RWPE1 (cell line): ENCODE measurements around the gene PRKACG.
"Not testable (repeated sequence)": the region's sequence is repeated elsewhere in the genome, so short reads cannot be mapped to it uniquely, and the experiment has no call there.

Experiments used
- CTCF ChIA-PET: fragments of 350-600 bp; sonication (Branson Sonifier 250); formaldehyde crosslinking; extraction: SDS; loops from one replicate; lab custom pipeline; 2021; lab: Yijun Ruan, JAX
- POLR2A ChIA-PET: fragments of 400-600 bp; formaldehyde crosslinking; extraction: SDS; loops from one replicate; lab custom pipeline; 2020; ENCODE audit warnings: antibody characterized with exemption; ENCODE audit not compliant: low non-redundant PET; lab: Yijun Ruan, JAX
- DNase-seq: peaks from one replicate; pipeline ENCODE4 v3.0.0; 2012; ENCODE audit warnings: low spot score
- H3K27ac ChIP-seq: fragments of 450-650 bp; 2 replicates; pipeline ENCODE4 v1.5.1; 2017
- CTCF ChIP-seq: fragments of 450-650 bp; conservative IDR thresholded peaks from 2 replicates; pipeline ENCODE4 v1.5.1; 2017; ENCODE audit warnings: low read depth, mild to moderate bottlenecking

Gene PRKACG

GRCh38 chr9:68995776-68996175 lies 18.1 kb downstream of the PRKACG start:
- TF ChIP-seq CTCF, result no peak
- DNase-seq, result no peak
- CTCF ChIA-PET, result interaction anchor here (0.5 kb wide), 1 partner anchor 412 kb away, joined by 3 read pairs; no protein-coding TSS in a partner anchor
- H3K27ac ChIP-seq, result no peak overlapping the region
- POLR2A ChIA-PET, result no interaction called here

GRCh38 chr9:68991457-68991856 lies 22.5 kb downstream of the PRKACG start:
- ChIA-PET CTCF (no interaction called here), POLR2A (no interaction called here)
- no peak for TF ChIP-seq CTCF

GRCh38 chr9:68986949-68987348 lies 27.0 kb downstream of the PRKACG start:
- POLR2A ChIA-PET, DNase-seq, CTCF ChIA-PET, H3K27ac ChIP-seq: not testable (repeated sequence)

More at GRCh38 chr9:68991457-68991856, 22.5 kb downstream of the PRKACG start:
- DNase-seq, result no peak
- H3K27ac ChIP-seq, result no peak overlapping the region

- POLR2A ChIA-PET, result no interaction called here
- H3K27ac ChIP-seq, result no peak overlapping the region
- CTCF ChIA-PET, result interaction anchor here (1.0 to 1.2 kb wide), 2 partner anchors 16 to 72 kb away, joined by 3 read pairs; no protein-coding TSS in a partner anchor
- no peak for TF ChIP-seq CTCF
- no peak for DNase-seq
Observed at GRCh38 chr9:68983522-68984424, 30.1 kb downstream of the PRKACG start.

- ChIA-PET CTCF (no interaction called here), POLR2A (no interaction called here)
- DNase-seq, result no peak
- no peak for TF ChIP-seq CTCF
- no peak overlapping the region for H3K27ac ChIP-seq
Observed at GRCh38 chr9:68983008-68983411, 30.9 kb downstream of the PRKACG start.

- POLR2A ChIA-PET, result no interaction called here
- no peak for TF ChIP-seq CTCF
- CTCF ChIA-PET, result interaction anchor here (0.7 kb wide), 1 partner anchor 834 kb away, joined by 3 read pairs; no protein-coding TSS in a partner anchor
- DNase-seq, result no peak
- no peak overlapping the region for H3K27ac ChIP-seq
Observed at GRCh38 chr9:68981789-68982188, 32.1 kb downstream of the PRKACG start.

- CTCF ChIA-PET, result interaction anchor here (0.7 kb wide), 1 partner anchor 20 kb away, joined by 3 read pairs; no protein-coding TSS in a partner anchor
- TF ChIP-seq CTCF, result no peak
- no peak for DNase-seq
- H3K27ac ChIP-seq, result no peak overlapping the region
- POLR2A ChIA-PET, result no interaction called here
Observed at GRCh38 chr9:68980341-68980914, 33.5 kb downstream of the PRKACG start.
